Right ventricle myocardium inferior (tissue), 1 donor: ENCODE data around the gene MICA. TPM values are rescaled to one million over a fixed set of nuclear protein-coding genes. Genes with fewer than 3 reads are reported as not detected.
A peak's percentile ranks its signal among the peaks of the same experiment; 100 is the strongest.
"Not testable (repeated sequence)": the region's sequence is repeated elsewhere in the genome, so short reads cannot be mapped to it uniquely, and the experiment has no call there.

ENCODE experiments used
- ATAC-seq: fragments of 200-7000 bp; cut with Tn5 transposase; one replicate; pipeline ENCODE4 v1.9.1; 2020; ENCODE audit warnings: mild to moderate bottlenecking, moderate library complexity
- DNase-seq: peaks from one replicate; pipeline ENCODE4 v3.0.0; 2021; ENCODE audit errors: missing footprints
- intact Hi-C: fragments of 100-400 bp; cut with DNase I; formaldehyde crosslinking; loops from one replicate; pipeline ENCODE4 v1.11.0; 2022
- total RNA-seq: library from RNA; stranded (reverse); fragmentation: NEBNext Ultra II Directional; extraction: Animal tissue kit (Norgen Biotek cat#: 25700); gene quantifications from one replicate; pipeline ENCODE4 v1.2.1, GENCODE V29; 2021
- donor health status: DM: no; HTN: yes; CAD: no; lungs with severe emphysema.

Gene MICA
- total RNA-seq, 1 donor from 2014 or later = 8.3 TPM

DNA sequence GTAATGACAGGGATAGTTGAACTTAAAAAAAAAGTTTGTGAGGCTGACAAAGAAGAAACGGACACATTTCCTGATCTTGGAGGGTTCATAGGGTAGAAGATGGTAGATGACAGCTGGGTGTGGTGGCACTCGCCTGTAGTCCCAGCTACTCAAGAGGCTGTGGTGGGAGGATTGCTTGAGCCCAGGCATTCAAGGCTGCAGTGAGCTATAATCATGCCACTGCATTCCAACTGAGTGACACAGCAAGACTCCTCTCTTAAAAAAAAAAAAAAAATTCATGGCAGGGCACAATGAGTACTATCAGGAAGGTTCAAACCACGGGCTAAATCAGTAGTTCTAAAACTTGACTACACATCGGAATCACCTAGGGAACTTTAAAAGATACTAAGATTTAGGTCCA is 2.0 kb upstream of the MICA start:
- ATAC-seq = peak; percentile 9
- intact Hi-C loops = no loop called here
- DNase-seq = no peak

GRCh38 chr6:31402324-31403282 is 792 bp upstream of the MICA start:
- DNase-seq (no peak), ATAC-seq (no peak)
- intact Hi-C loops = no loop called here

DNA sequence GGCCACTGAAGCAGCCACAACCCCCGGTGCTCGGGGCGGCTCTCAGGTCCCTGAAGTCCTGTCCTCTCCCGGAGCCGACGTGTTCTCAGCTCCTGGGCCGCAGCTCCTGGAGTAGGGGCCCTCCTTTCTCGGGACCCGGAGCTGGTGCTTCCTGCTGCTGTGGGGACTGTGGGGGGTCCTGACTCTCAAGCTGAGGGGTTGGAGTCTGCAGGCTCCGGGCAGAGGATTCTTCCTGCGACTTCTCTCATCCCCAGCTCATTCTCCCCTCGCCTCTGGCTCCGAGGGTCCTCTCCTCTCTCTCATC is 618 bp downstream of the MICA start:
- DNase-seq, ATAC-seq, intact Hi-C loops: not testable (repeated sequence)

- ATAC-seq (no peak), DNase-seq (no peak)
- intact Hi-C loops = no loop called here
These were observed 2.6 kb downstream of the MICA start for GRCh38 chr6:31405996-31406395.

DNA sequence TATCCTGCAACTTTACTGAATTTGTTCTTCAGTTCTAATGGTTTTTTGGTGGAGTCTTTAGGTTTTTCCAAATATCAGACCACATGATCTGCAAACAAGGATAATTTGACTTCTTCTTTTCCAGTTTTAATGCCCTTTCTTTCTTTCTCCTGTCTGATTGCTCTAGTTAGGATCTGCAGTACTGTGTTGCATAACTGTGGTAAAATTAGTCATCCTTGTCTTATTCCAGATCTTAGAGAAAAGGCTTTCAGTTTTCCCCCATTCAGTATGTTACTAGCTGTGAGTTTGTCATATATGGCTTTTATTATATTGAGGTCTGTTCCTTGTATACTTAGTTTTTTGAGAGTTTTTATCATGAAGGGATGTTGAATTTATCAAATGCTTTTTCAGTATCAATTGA is 4.3 kb downstream of the MICA start:
- DNase-seq (no peak), ATAC-seq (no peak)
- intact Hi-C loops = no loop called here

DNA sequence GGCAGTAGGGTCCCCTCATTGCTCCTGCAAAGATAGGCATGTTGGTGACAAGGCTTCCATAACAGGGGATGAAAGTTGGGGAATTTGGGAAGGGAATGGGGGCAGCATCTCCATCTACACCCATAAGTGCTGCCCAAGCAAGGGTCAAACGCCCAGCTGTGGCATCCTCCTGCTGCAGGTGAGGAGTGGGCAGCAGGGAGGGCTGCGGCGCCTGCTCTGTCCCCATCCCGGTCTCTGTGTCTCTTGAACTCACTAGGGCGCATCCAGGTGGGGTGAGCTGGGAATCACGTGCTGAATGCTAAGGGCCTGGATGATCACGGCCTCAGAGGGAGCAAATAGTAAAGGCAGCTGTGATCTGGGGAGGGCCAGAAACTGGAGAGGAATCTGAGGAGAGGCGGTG is 9.1 kb downstream of the MICA start:
- ATAC-seq = no peak
- no peak for DNase-seq
- intact Hi-C loops = no loop called here

DNA sequence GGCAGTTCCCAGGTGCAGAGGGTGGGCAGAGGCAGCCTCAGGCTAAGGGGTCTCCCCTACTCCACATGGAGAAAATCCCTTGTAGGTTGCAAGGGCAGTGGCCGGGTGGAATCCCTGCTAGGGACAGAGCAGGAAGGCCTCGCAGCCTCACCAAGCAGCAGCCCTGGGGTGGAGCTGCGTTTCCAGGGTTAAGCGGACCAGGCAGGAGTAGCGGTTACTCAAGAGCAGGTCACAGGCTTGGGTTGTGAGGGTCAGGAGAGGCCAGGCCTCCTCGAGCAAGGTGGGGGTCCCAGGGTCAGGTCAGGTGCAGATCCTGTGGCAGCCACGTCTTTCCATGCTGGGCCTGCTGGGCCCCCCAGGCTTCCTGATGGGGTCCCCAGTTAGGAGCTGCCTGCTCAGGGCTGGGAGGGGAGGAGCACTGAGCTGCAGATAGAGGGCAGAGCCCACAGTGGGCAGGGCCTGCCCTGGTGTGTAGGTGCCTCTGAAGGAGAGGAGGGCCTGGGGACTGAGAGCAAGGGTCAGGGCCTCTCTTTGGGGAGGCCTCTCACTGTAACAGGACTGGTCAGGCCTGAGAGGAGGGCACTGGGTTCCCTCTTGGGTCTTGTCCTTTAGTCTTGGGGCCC is 10.9 kb downstream of the MICA start:
- DNase-seq, intact Hi-C loops, ATAC-seq: not testable (repeated sequence)

DNA sequence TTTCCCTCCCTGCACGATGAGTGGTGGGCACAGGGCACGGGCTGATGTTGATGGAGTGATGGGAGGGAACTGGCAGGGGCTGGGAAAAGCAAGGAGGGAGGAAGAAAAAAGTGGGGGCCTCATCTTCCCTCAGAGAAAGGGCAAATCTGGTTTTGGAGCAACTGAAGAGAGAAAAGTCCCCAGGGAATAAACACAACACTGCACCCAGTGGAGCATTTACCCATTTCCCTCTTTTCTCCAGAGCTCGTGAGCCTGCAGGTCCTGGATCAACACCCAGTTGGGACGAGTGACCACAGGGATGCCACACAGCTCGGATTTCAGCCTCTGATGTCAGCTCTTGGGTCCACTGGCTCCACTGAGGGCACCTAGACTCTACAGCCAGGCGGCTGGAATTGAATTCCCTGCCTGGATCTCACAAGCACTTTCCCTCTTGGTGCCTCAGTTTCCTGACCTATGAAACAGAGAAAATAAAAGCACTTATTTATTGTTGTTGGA is 11.4 kb downstream of the MICA start:
- no peak for DNase-seq
- intact Hi-C loops = no loop called here
- no peak for ATAC-seq

DNA sequence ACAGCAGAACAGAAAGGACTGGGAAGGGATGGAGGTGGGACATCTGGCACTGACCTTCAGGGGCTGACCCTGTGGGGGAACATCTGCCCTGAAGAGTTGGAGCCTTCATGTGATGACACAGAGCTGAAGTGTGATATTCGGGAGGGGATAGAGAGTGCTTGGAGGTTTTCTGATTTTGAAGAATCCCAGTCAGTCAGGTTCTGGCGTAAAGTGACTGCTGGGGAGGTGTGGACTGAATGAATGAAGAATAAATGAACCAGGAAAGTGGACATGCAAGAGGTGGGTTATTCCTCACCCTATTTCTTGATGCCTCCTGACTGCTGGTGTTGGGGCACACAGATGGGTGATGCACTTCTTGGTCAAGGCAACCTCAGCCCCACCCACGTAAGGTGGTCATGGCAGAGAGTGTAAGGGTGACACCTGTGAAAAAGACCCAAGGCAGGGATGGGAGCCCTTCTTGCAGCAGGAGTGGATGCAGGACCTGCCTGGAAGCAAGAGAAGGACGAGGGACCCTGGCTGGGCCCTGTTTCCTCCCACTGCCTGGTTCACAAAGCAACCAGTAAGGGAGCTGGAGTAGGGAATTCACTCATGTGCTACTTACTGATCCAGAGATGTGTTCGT is 13.1 kb downstream of the MICA start:
- ATAC-seq (no peak), DNase-seq (no peak)
- intact Hi-C loops = no loop called here

DNA sequence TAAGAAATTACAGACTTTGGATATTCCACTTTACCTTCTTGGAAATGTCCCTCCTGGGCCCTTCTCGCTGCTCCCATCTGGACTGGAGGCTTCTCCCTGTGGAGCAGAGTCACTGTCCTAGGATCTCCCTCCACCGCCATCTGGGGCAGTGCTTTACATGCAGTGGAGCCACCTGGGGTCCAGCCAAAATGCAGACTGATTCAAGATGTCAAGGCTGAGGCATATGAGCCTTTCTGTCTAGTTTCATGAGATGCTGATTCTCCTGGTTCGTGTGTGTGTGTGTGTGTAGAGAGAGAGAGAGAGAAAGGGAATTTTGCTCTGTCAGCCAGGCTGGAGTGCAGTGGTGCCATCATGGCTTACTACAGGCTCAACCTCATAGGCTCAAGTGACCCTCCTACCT is 14.9 kb downstream of the MICA start:
- no peak for ATAC-seq
- intact Hi-C loops = no loop called here

GRCh38 chr6:31419842-31420241 is 16.4 kb downstream of the MICA start:
- ATAC-seq (no peak), DNase-seq (no peak)
- intact Hi-C loops = no loop called here

More for the DNA sequence above, 14.9 kb downstream of the MICA start:
- DNase-seq = no peak

GRCh38 chr6:31420546-31420945 is 17.2 kb downstream of the MICA start:
- DNase-seq (no peak), ATAC-seq (no peak)
- intact Hi-C loops = no loop called here

DNA sequence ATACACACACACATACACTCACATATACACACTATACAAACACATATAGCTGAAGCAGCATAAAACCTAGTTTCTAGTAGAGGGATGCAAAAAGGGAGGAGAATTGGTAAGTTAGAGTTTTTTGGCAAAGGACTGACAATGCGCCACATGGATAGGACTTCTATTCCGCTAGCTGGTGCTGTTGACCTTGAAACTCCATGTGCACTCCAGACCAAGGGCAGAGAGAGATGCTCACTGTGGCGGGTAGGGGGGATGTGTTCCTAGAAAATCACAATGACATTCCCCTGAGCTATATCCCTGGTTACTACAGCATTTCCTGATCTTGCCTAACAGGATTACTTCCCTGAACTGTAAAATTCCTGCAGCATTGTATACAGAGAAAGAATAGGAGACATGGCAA is 19.2 kb downstream of the MICA start:
- no peak for DNase-seq
- intact Hi-C loops = no loop called here
- no peak for ATAC-seq

DNA sequence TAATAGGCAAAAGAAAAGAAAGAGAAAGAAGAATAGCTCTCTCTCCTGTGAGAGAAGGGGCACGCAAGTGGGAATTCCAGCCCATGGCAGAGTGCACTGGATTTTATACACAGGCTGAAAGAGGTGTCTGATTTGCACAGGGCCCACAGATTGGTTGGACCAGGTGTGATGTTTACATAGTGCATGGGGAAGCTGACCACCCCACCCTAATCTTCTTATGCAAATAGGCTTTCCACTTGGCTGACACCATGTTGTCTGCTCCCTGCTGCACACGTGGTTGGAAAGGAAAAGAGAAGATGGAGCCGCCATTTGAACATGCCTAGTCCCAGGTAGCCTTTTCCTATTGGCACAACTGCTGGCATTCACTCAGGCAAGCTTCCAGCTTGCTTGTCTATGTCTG is 20.2 kb downstream of the MICA start:
- DNase-seq (no peak), ATAC-seq (no peak)
- intact Hi-C loops = no loop called here

DNA sequence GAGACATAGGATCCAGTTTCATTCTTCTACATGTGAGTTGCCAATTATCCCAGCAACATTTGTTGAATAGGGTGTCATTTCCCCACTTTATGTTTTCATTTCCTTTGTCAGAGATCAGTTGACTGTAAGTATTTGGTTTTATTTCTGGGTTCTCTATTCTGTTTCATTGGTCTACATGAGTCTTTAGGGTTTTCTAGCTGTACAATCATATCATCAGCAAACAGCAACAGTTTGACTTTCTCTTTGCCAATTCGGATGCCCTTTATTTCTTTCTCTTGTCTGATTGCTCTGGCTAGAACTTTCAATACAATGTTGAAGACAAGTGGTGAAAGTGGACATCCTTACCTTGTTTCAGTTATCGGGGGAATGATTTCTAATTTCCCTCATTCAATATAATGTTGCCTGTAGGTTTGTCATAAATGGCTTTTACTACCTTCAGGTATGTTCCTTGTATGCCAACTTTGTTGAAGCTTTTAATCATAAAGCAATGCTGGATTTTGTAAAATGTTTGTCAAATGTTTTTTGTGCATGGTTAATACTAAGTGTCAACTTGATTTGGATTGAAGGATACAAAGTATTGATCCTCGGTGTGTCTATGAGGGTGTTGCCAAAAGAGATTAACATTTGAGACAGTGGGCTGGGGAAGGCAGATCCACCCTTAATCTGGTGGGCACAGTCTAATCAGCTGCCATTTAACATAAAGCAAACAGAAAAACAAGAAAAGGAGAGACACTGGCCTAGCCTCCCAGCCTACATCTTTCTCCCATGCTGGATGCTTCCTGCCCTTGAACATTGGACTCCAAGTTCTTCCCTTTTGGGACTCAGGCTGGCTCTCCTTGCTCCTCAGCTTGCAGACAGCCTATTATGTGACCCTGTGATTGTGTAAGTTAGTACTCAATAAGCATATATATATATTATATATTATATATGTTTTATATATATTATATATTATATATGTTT is 23.3 kb downstream of the MICA start:
- no peak for DNase-seq
- intact Hi-C loops = no loop called here
- ATAC-seq = no peak

- no peak for DNase-seq
- intact Hi-C loops = no loop called here
- no peak for ATAC-seq
These were observed 27.1 kb downstream of the MICA start for GRCh38 chr6:31430449-31430848.

DNA sequence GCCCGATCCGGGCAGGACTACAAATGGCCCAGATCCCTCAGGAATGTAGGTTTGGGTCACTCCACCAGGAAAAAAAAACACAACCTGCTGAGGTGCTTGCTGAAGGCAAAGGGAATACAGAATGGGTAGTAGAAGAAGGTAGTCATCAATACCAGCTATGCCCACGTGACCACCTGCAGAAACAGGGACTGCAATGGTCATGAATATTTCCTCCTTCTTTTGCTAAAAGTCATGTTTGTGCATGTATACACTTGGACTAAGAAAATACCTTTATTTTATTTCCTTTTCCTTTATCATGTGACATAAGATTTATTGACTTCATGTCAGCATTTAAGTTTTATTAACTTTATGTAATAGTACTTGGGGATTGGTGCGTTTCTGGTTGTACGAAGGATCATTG is 31.7 kb downstream of the MICA start:
- ATAC-seq, DNase-seq, intact Hi-C loops: not testable (repeated sequence)

DNA sequence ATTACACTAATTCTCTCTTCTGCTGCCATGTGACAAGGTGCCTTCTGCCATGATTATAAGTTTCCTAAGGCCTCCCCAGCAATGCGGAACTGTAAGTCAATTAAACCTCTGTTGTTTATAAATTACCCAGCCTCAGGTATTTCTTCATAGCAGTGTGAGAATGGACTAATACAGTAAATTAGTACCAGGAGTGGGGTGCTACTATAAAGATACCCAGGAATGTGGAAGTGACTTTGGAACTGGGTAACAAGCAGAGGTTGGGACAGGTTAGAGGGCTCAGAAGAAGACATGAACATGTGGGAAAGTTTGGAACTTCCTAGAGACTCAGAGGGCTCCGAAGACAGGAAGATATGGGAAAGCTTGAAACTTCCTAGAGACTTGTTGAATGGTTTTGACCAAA is 34.8 kb downstream of the MICA start:
- no peak for ATAC-seq
- no peak for DNase-seq
- intact Hi-C loops = no loop called here

DNA sequence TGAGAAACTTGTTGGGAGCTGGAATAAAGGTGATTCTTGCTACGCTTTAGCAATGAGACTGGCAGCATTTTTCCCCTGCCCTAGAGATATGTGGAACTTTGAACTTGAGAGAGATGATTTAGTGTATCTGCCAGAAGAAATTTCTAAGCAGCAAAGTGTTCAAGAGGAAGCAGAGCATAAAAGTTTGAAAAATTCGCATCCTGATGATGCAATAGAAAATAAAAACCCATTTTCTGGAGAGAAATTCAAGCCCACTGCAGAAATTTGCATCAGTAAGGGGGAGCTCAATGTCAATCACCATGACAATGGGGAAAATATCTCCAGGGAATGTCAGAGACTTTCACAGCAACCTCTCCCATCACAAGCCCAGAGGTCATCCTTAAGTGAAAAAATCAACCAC is 35.3 kb downstream of the MICA start:
- intact Hi-C loops = no loop called here
- ATAC-seq = no peak
- DNase-seq = no peak
